HTR-8/SVneo (cell line): Measurements from ENCODE around the gene PRKG1.

ENCODE experiments used
- DNase-seq: peaks from one replicate; pipeline ENCODE4 v3.0.0; 2011; ENCODE audit warnings: low spot score, mixed read lengths; ENCODE audit not compliant: insufficient read length
- FAIRE-seq: peaks from 2 replicates; lab custom pipeline; 2011; peaks lifted over from hg19 to GRCh38; lab: Jason Lieb, UNC

The PRKG1 gene

GRCh38 chr10:52099026-52099600 is 1024.8 kb downstream of the PRKG1 start:
- no peak for DNase-seq
- no peak for FAIRE-seq

- DNase-seq (no peak), FAIRE-seq (no peak)
Measured at GRCh38 chr10:52100011-52100547, 1025.8 kb downstream of the PRKG1 start.

- no peak for DNase-seq
- FAIRE-seq: no peak
Measured at GRCh38 chr10:52105301-52105700, 1031.0 kb downstream of the PRKG1 start.

DNA sequence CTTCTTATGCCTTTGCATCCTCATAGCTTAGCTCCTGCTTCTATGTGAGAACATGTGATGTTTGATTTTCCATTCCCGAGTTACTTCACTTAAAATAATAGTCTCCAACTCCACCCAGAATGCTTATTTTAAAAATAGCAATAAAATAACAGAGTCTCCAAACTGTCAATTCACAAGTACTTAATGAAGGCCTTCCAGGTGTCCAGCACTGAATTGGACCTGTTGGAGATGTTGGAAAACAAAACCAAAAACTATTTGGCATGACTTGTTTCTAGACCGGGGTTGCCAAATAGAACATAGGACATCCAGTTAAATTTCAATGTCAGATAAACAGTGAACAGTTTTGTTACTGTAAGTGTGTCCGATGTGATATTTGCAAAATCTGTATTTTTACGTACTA is 1031.7 kb downstream of the PRKG1 start:
- no peak for DNase-seq
- no peak for FAIRE-seq

- FAIRE-seq: no peak
Measured at GRCh38 chr10:52106899-52107298, 1032.6 kb downstream of the PRKG1 start.

GRCh38 chr10:52108236-52108635 is 1033.9 kb downstream of the PRKG1 start:
- FAIRE-seq (no peak), DNase-seq (no peak)

More at GRCh38 chr10:52106899-52107298, 1032.6 kb downstream of the PRKG1 start:
- DNase-seq: no peak

DNA sequence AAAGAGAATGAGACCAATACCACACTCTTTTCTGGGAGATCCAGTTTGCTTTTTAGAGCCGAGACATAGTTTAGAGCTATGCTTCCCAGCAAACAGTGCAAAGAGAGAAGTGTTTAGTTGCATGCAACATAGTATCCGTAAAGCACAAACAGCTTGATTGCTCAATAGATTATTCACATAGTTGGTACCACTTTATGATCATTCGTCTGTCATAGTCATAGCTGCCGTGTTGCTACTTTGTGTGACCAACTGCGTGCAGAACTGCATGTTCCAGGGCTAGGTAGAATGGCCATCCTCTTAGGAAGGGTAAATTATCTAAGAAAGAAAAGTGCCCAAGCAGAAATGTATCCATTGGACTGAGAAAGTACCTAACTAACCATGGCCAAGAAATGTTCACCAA is 1036.3 kb downstream of the PRKG1 start:
- DNase-seq: no peak

GRCh38 chr10:52111101-52111891 is 1037.0 kb downstream of the PRKG1 start:
- FAIRE-seq: no peak

More for the DNA sequence above, 1036.3 kb downstream of the PRKG1 start:
- peak; percentile 57 for FAIRE-seq

DNA sequence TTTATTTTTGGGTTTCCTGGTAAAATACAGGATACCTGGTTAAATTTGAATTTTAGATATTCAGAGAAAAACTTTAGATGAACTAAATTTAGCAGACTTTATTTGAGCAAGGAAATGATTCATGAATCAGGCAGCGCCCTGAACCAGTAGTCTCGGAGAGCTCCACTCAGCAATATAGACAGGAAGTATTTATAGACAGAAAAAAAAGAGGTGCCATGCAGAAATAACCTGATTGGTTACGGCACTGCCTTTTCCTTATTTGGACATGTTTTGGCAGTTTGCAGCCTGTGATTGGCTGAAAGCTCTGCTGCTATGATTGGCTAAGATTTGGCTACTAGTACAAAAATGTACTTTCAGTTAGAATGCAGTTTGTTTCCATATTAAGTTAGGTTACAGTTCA is 1041.5 kb downstream of the PRKG1 start:
- FAIRE-seq (no peak), DNase-seq (no peak)

More at GRCh38 chr10:52111101-52111891, 1037.0 kb downstream of the PRKG1 start:
- DNase-seq: no peak

DNA sequence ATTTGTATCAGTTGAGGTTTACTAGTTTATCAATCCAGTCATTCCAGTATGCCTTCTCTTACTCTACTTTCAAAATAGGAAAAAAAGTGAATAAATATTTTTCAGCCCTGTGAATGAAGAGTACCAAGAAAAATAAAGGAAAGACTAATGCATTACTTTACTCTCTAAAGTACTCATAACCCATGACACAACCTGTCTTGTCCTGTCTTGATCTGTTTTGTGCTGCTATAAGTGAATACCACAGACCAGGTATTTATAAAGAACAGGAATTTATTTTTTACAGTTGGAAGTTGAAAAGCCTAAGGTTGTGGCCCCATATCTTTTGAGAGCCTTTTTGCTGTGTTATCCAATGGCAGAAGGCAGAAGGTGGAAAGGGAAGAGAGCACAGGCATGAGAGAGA is 1045.2 kb downstream of the PRKG1 start:
- FAIRE-seq (no peak), DNase-seq (no peak)

DNA sequence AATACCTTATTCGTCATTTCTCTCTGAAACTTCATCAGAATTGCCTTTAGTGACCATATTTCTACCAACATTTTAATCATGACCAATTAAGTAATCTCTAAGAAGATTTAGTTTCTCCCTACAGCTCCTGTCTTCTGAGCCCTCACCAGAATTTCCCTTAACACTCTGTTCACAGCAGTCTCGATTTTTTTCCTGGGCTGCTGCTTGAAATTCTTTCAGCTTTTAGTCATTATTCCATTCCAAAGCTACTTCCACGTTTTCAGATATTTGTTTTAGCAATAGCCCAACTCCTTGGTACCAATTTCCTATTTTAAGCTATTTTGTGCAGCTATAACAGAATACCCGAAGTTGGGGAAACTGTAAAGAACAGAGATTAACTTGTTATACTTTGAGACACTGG is 1047.4 kb downstream of the PRKG1 start:
- DNase-seq: no peak
- FAIRE-seq: no peak

DNA sequence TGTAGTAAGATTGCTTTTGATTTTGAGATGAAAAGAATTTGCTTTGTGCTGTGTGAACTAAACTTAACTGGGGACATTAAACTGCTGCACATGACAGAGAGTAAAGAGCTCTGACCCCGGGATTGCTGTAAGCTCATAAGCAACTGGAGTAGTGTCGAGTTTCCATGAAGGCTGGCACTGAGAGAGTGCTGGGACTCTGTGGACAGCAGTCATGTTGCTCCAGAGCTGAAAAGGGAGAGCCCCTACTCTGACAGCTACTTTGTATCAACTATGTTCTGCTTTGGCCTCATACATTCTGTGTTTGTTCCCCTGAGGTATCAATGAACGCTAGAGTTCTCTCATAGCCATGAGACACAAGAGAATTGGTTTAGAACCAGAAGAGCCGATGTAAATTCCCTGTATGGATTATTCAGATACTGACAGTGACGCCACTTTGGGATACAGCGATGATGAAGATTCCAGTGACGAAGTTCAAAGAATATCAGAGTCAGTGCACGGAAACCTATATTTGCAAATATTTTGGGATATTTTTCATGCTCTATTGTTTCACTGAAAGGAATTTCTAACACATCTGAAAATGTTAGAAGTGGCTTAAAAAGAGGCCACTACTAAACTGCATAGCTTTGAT is 1053.9 kb downstream of the PRKG1 start:
- no peak for FAIRE-seq

GRCh38 chr10:52129410-52130178 is 1055.3 kb downstream of the PRKG1 start:
- FAIRE-seq (no peak), DNase-seq (no peak)

More for the DNA sequence above, 1053.9 kb downstream of the PRKG1 start:
- DNase-seq: no peak

DNA sequence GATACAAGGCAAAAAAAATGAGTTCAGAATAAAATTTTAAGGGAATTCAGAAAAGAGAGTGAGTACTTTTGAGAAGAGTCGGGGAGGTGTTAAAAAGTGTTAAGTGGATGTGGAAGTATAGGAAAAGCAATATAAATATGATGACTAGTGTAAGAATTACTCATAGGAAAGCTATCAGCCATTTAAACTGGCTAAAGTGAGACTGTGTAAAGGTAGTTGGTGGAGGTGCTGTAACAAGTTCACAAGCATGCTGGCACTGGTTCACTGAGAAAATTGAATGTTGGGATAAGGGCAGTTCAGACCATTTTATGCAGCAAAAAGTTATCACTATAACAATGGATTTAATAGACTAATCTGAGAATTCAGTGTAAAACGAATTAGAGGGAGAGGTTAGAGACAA is 1060.8 kb downstream of the PRKG1 start:
- DNase-seq: no peak
- no peak for FAIRE-seq

- FAIRE-seq (no peak), DNase-seq (no peak)
Measured at GRCh38 chr10:52136921-52137320, 1062.6 kb downstream of the PRKG1 start.

DNA sequence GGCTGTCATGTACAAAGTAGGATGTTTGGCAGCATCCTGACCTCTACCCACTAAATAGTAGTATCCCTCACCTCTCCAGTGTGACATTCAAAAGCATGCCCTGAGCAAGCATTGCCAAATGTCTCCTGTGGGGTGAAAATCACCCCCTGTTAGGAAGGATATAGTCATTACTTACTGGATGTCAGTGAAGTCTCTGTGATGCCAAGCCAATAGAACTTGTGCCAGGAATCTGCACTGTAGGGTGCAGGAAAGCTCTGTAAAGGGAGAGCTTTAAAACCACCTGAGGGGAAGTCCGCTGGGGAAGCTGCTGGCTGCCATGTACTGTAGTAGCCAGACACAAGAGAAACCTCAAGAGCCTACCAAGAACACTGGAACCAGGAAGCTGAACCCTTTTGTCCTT is 1069.1 kb downstream of the PRKG1 start:
- FAIRE-seq: no peak
- DNase-seq: no peak

- no peak for DNase-seq
Measured at GRCh38 chr10:52145636-52146035, 1071.3 kb downstream of the PRKG1 start.

GRCh38 chr10:52146766-52147165 is 1072.5 kb downstream of the PRKG1 start:
- FAIRE-seq: no peak
- DNase-seq: no peak

More at GRCh38 chr10:52145636-52146035, 1071.3 kb downstream of the PRKG1 start:
- no peak for FAIRE-seq

DNA sequence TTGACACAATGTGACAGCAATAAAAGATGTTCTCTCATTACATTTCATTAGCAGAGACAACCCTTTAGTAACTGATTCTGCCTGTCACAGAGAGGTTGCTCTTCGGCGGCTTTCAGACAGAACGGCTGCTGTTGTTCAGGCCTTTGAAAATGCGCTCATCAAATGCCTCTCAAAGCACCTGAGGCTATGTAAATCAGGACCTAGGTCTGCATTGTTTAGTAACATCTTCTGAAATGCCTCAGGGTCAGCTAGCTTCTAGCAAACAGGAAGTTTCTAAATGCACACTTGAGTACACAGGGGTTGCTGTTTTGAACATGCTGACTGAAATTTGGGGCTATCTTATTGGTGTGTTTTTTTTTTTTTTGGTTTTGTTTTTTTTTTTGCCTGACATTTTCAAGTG is 1096.5 kb downstream of the PRKG1 start:
- DNase-seq: no peak
- no peak for FAIRE-seq

DNA sequence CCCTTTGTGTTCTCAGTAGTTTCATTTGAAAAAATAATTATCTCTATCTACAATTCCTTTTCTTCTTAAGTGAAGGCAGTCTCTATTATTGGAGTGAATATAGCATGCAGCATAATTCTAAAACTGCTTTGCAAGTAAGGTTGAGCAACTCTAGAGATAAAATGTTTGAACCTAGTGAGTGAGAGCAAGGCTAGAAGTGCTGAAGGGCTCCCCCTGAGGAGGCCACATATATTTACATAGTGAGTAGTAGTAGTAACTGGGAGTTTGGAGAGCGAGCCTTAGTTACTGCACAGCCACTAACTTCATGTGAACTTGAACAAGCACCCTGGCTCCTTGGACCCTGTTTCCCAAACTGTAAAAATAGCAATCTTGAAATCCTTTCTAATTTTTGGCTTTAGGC is 1098.3 kb downstream of the PRKG1 start:
- DNase-seq: no peak
- no peak for FAIRE-seq
